HepG2 (cell line): Measurements from ENCODE around the gene SFMBT1. TPM values are rescaled to one million over a fixed set of nuclear protein-coding genes. Genes with fewer than 3 reads are reported as not detected.

Experiments
- ATF2 ChIP-seq: sonication (generic); formaldehyde crosslinking; IDR thresholded peaks from 2 replicates; pipeline ENCODE4 v1.4.0; 2020; ENCODE audit warnings: missing genetic modification reagents
- DR1 ChIP-seq: sonication (generic); formaldehyde crosslinking; IDR thresholded peaks from 2 replicates; pipeline ENCODE4 v1.8.0; 2021; ENCODE audit warnings: mild to moderate bottlenecking, missing genetic modification reagents, inconsistent platforms
- EP300 ChIP-seq, 3 experiments: sonication (generic) in 1 of 3; formaldehyde crosslinking in 1 of 3; IDR thresholded peaks; 2 replicates each; pipeline versions ENCODE4 v1.5.1 to v1.6.1; 2011 to 2020; ENCODE audit warnings: low read depth in 2 of 3, low read length in 2 of 3, borderline replicate concordance in 1 of 3, improper control_type of control experiment in 1 of 3, mild to moderate bottlenecking in 1 of 3, missing genetic modification reagents in 1 of 3, moderate library complexity in 1 of 3
- GATA4 ChIP-seq: sonication (generic); IDR thresholded peaks from 2 replicates; pipeline ENCODE4 v1.6.1; 2016; ENCODE audit warnings: antibody characterized with exemption, low read depth, borderline replicate concordance
- HNF4A ChIP-seq: sonication (generic); formaldehyde crosslinking; IDR thresholded peaks from 2 replicates; pipeline ENCODE4 v1.4.0; 2020; ENCODE audit warnings: missing genetic modification reagents
- IKZF5 ChIP-seq: IDR thresholded peaks from 2 replicates; pipeline ENCODE4 v1.6.1; 2018; ENCODE audit warnings: missing genetic modification reagents, mild to moderate bottlenecking, missing compliant biosample characterization
- KDM2A ChIP-seq: sonication (generic); formaldehyde crosslinking; IDR thresholded peaks from 2 replicates; pipeline ENCODE4 v1.4.0; 2020; ENCODE audit warnings: low read depth, missing genetic modification reagents, borderline replicate concordance
- KDM3A ChIP-seq: IDR thresholded peaks from 2 replicates; pipeline ENCODE4 v1.6.1; 2018; ENCODE audit warnings: low read depth, missing compliant biosample characterization
- MAFK ChIP-seq, 2 experiments: IDR thresholded peaks in 1 of 2; conservative IDR thresholded peaks in 1 of 2; 2 replicates each; pipeline ENCODE4 v1.6.1; 2011; ENCODE audit warnings: improper control_type of control experiment in 2 of 2, low read length in 2 of 2
- MAX ChIP-seq: IDR thresholded peaks from 2 replicates; pipeline ENCODE4 v1.6.1; 2012; ENCODE audit warnings: inconsistent platforms
- PAXIP1 ChIP-seq: sonication (generic); formaldehyde crosslinking; conservative IDR thresholded peaks from 2 replicates; pipeline ENCODE4 v1.4.0; 2020; ENCODE audit warnings: mild to moderate bottlenecking, missing genetic modification reagents, moderate library complexity
- POGZ ChIP-seq: sonication (generic); formaldehyde crosslinking; IDR thresholded peaks from 2 replicates; pipeline ENCODE4 v1.4.0; 2020; ENCODE audit warnings: mild to moderate bottlenecking, missing genetic modification reagents
- REPIN1 ChIP-seq: sonication (generic); formaldehyde crosslinking; IDR thresholded peaks from 2 replicates; pipeline ENCODE4 v1.8.0; 2022; ENCODE audit warnings: missing genetic modification reagents, low read depth, mild to moderate bottlenecking, borderline replicate concordance
- SALL1 ChIP-seq: sonication (generic); formaldehyde crosslinking; IDR thresholded peaks from 2 replicates; pipeline ENCODE4 v1.8.0; 2022; ENCODE audit warnings: mild to moderate bottlenecking, missing genetic modification reagents
- SCMH1 ChIP-seq: sonication (generic); formaldehyde crosslinking; IDR thresholded peaks from 2 replicates; pipeline ENCODE4 v1.9.0; 2021; ENCODE audit warnings: missing genetic modification reagents, mild to moderate bottlenecking, borderline replicate concordance
- TEF ChIP-seq: sonication (generic); formaldehyde crosslinking; IDR thresholded peaks from 2 replicates; pipeline ENCODE4 v1.5.0; 2020; ENCODE audit warnings: missing genetic modification reagents
- ZNF263 ChIP-seq: sonication (generic); formaldehyde crosslinking; IDR thresholded peaks from 2 replicates; pipeline ENCODE4 v1.4.0; 2020; ENCODE audit warnings: missing genetic modification reagents
- ZNF484 ChIP-seq: sonication (generic); formaldehyde crosslinking; IDR thresholded peaks from 2 replicates; pipeline ENCODE4 v1.5.1; 2020; ENCODE audit warnings: mild to moderate bottlenecking, low read depth, missing genetic modification reagents, borderline replicate concordance
- ZNF710 ChIP-seq: sonication (generic); formaldehyde crosslinking; IDR thresholded peaks from 2 replicates; pipeline ENCODE4 v1.5.0; 2020; ENCODE audit warnings: mild to moderate bottlenecking, missing genetic modification reagents, borderline replicate concordance
- ZSCAN9 ChIP-seq: IDR thresholded peaks from 2 replicates; pipeline ENCODE4 v1.6.1; 2016; ENCODE audit warnings: borderline replicate concordance
- polyA plus RNA-seq, 8 experiments: library from polyadenylated mRNA; depleted of rRNA in 3 of 8; stranded (reverse) in 7 of 8; unstranded in 1 of 8; fragments of >200 nt; fragmentation: Illumina TruSeq in 4 of 8; extraction: Trizol in 4 of 8; gene quantifications; 2 replicates each; pipeline versions ENCODE4 v1.2.1 to v1.2.3, GENCODE V29; 2011 to 2016; ENCODE audit warnings: low read depth in 4 of 8, missing spikeins in 1 of 8, mixed read lengths in 1 of 8; ENCODE audit not compliant: insufficient read depth in 1 of 8
- total RNA-seq, 5 experiments: library from RNA; depleted of rRNA; stranded (reverse); fragments of >200 nt; fragmentation: Illumina TruSeq; extraction: Trizol; gene quantifications; 2 replicates each; pipeline ENCODE4 v1.2.3, GENCODE V29; 2016; ENCODE audit warnings: low read depth in 1 of 5

The SFMBT1 gene
- total and polyA plus RNA-seq, 2 of the 13 experiments (the other 11 are each of a cell fraction or from before 2014, with no cell fraction given): 3.8 to 12.8 TPM

- TF ChIP-seq TEF (CRISPR knock-in tag) (no peak), ZSCAN9 (CRISPR knock-in tag) (peak; percentile 61; the same call in 1 of the 2 replicates), MAFK (conservative IDR thresholded peaks at IDR 0.05 in 1 of 2, IDR thresholded peaks at IDR 0.05 in 1 of 2; ENCODE audit: low read length in 2 of 2) (0 out of 4 replicates have a peak, but pooled peaks of 1 of the 2 experiments have one; percentile 0), GATA4 (no peak), IKZF5 (CRISPR knock-in tag) (peak; percentile 74; the same call in 1 of the 2 replicates), KDM3A (CRISPR knock-in tag) (no peak), SCMH1 (CRISPR knock-in tag) (no peak), ZNF484 (CRISPR knock-in tag) (no peak), MAX (peak; percentile 69), HNF4A (CRISPR knock-in tag) (peak; percentile 94), ATF2 (CRISPR knock-in tag) (no peak), KDM2A (CRISPR knock-in tag) (0 out of 2 replicates have a peak, but pooled peaks have one; percentile 42), DR1 (no peak), REPIN1 (CRISPR knock-in tag) (no peak), SALL1 (CRISPR knock-in tag) (peak; percentile 89), PAXIP1 (CRISPR knock-in tag) (peak; percentile 76), EP300 (IDR thresholded peaks at IDR 0.05; ENCODE audit: low read depth in 2 of 2, low read length in 2 of 2) (peak in 1 of 2 experiments; percentile 56; a peak in 2 of 4 replicates), EP300 (CRISPR knock-in tag; IDR thresholded peaks at IDR 0.05; ENCODE audit: borderline replicate concordance) (0 out of 2 replicates have a peak, but pooled peaks have one; percentile 17), POGZ (CRISPR knock-in tag) (0 out of 2 replicates have a peak, but pooled peaks have one; percentile 39), ZNF263 (CRISPR knock-in tag) (no peak), ZNF710 (no peak; the same call in 1 of the 2 replicates)
These were observed 152.2 kb downstream of the SFMBT1 start (continued) for GRCh38 chr3:52893723-52894122.
